Left colon (tissue), 2 donors: Measurements from ENCODE around the gene CEP68. TPM values are rescaled to one million over a fixed set of nuclear protein-coding genes. Genes with fewer than 3 reads are reported as not detected.

Experiments
- total RNA-seq, 2 donors: library from RNA; stranded (reverse); fragmentation: NEBNext Ultra II Directional; extraction: Animal tissue kit (Norgen Biotek cat#: 25700); gene quantifications; one replicate each; pipeline ENCODE4 v1.2.1, GENCODE V29; 2021
- donor health status: DM: no; HTN: no; CAD: no.
- donor health status: DM: yes; HTN: yes; CAD: no.

Gene CEP68
- total RNA-seq, 2 donors from 2014 or later: 6.6 to 11.4 TPM

Other genes with a start within 250 kb of the CEP68 start
- 10 to 100 TPM; 10.8 to 12.5 TPM for gene SLC1A4, start 67.0 kb upstream of the CEP68 start, total RNA-seq
- 100 to 1,000 TPM; 172 to 179 TPM for gene RAB1A, start 73.7 kb downstream of the CEP68 start, total RNA-seq
- 100 to 1,000 TPM; 291 to 319 TPM for gene ACTR2, start 171.4 kb downstream of the CEP68 start, total RNA-seq